Measurements from ENCODE around the gene TP53I3.

Gene TP53I3

DNA sequence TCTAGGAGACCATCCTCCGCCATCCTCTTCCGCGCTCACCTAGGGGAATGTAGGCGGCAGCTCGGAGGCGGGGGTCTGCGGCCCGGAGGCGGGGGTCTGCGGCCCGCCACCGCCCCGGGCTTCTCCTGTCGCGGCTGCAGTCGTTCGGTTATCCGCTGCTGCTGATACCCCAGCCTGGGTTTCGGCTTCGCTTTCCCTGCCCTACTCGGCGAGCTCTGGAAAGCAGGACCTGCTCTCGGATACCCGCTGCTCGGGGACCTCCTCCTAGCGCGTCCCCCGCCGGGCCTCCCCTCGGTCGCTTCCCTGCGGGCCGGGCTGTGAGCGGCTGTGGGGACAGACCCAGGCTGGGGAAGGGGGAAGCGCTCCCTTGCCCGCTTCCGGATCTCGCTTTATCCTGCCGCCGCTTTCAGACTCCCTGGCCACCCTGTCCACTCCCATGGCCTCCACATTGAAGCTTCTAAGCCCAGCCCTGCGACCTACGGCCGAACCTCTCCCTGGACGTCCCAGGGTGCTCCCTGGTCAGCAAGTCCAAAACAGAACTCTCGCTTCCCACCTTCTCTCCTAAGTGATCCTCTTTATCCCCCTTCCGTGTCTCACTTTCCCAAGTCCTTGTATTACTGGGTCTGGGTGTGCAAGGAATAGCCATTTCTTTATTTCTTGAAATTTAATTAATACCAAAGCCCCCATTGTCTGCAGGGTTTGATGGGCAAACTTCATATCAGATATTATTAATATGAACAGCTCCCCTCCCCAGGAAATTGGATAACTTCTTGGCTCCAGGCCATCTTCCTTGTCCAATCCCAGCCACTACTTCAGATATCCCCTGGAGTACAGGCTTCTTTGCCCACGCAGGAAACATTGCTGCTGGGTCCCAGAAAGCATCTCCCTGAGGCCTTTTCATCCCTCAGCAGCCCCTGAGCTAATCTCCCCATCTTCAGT is 34.3 kb downstream of the TP53I3 start:
- TF ChIP-seq, protein P1, sequence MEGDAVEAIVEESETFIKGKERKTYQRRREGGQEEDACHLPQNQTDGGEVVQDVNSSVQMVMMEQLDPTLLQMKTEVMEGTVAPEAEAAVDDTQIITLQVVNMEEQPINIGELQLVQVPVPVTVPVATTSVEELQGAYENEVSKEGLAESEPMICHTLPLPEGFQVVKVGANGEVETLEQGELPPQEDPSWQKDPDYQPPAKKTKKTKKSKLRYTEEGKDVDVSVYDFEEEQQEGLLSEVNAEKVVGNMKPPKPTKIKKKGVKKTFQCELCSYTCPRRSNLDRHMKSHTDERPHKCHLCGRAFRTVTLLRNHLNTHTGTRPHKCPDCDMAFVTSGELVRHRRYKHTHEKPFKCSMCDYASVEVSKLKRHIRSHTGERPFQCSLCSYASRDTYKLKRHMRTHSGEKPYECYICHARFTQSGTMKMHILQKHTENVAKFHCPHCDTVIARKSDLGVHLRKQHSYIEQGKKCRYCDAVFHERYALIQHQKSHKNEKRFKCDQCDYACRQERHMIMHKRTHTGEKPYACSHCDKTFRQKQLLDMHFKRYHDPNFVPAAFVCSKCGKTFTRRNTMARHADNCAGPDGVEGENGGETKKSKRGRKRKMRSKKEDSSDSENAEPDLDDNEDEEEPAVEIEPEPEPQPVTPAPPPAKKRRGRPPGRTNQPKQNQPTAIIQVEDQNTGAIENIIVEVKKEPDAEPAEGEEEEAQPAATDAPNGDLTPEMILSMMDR (IDR thresholded peaks at IDR 0.05), result no peak
- no peak for TF ChIP-seq ZFX (IDR thresholded peaks at IDR 0.05; ENCODE audit: borderline replicate concordance)
- peak overlapping the region; percentile 77 for H3K27ac ChIP-seq

DNA sequence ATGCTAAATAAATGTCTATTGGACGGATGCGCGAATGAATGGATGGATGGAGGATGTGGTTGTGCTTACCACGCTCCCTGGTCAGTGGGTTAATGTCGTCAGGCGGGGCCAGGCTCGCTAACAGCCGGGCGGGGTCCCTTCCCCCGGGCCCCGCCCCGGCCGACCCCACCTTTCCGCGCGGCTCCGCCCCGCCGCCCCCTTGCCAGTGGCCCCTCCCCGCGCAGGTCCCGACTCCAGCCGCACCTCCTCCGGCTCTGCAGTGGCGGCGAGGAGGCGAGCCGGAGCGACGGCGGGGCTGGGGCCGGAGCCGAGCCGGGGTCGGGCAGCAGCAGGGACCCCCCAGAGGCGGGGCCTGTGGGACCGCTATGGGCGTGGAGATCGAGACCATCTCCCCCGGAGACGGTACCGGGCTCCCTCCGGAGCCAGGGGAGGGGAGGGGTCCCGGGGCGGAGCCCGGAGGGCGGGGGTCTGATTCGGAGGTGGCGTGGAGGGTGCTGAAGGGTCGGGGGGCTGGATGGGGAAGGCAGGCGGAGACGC is 35.1 kb downstream of the TP53I3 start, which contains the start of gene FKBP1B:
Gene FKBP1B (plus strand): TSS at position 257 of the 537 bp plus-strand sequence. CDS start 109 bp downstream, at position 366.
- TF ChIP-seq ZFX (IDR thresholded peaks at IDR 0.05; ENCODE audit: borderline replicate concordance), result no peak
- H3K27ac ChIP-seq, result peak within 1 kb of the TSS; percentile 77

DNA sequence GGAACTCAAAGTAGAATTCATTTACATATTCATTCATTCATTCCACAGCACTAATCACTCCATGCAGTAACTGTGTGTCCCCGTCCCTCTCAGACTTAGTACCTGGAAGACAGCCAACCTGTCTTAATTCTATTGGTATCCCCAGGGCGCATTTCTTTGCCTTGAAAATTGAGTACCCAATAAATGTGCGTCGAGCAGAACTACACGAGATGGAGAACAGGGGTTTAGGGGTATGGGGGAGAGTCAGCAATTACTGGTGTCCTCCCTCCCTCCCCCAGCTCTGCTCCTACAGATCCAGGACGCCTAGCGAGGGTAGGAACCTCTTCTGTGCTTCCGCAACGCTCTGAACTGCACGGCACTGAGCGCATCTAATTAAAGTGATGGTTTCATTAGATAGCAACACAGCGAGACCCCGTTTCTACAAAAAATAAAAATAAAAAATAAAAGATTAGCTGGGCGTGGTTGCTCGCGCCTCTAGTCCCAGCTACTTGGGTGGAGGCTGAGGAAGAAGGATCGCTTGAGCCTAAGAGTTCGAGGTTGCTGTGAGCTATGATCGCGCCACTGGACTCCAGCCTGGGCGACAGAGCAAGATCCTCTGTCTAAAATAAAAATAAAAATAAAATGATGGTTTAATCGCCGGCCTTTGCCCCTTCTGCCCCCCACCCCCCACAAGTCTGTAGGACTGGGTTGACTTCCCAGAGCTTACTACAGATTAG is 35.7 kb downstream of the TP53I3 start:
- H3K27ac ChIP-seq, result peak overlapping the region; percentile 77
- TF ChIP-seq ZFX (IDR thresholded peaks at IDR 0.05; ENCODE audit: borderline replicate concordance), result no peak
- TF ChIP-seq, protein P1 (IDR thresholded peaks at IDR 0.05), result no peak

DNA sequence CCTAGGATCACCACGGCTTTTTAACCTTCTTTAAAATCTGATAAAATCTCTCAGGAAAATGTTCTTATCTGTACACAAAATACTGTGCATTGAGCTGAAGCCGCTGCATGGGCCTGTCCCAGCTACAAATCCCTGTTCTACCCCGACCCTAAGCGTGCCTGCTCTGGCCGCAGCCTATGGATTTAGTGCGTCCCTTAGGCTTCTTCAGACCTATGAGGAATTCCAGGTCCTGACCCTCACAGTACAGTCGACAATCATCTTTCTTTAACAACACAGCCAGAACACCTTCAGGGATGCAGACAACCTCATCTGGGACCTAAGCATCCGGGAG is 37.0 kb downstream of the TP53I3 start:
- TF ChIP-seq ZFX (IDR thresholded peaks at IDR 0.05; ENCODE audit: borderline replicate concordance), result no peak
- TF ChIP-seq, protein P1 (IDR thresholded peaks at IDR 0.05), result no peak
- H3K27ac ChIP-seq, result peak overlapping the region; percentile 77

DNA sequence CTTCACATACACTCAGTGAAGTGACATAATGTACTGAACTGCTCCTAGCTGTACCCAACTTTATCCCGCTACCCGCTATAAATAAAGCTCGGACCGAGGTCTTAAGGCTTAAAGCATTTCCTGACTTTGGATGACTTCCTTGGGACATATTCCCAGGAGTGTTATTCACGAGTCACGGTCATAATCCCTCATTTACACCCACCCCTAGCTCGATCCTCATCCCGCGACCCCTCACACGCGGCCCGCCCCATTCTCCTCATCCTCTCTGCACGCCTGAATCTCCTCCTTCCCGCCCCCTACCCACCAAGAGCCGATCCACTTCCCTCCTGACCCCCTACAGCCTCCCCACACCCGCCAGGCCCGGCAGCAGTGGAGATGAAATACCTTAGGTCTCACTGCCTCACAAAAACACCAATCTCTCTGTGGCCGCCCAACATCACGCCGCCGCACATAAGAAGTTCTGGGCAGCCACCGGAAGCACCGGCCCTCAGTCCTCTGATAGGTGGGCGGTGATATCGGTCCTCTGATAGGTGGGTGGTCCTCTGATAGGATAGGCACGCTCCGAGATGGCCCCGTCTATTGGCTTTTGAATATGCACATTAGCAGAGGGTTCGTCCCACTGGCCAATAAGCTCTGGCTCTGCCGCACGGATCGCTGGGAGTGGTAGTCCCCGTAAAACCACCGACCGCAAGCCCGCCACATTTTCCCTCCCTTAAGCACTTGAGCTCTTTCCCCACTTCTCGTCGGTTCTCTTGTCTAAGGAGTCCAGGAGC is 37.5 kb downstream of the TP53I3 start, which contains the start of gene WDCP:
Gene WDCP (minus strand): TSS at position 462 of the 773 bp plus-strand sequence. CDS start 7,897 bp downstream, outside the sequence.
- no peak for TF ChIP-seq ZFX (IDR thresholded peaks at IDR 0.05; ENCODE audit: borderline replicate concordance)
- TF ChIP-seq, protein P1 (IDR thresholded peaks at IDR 0.05), result no peak
- H3K27ac ChIP-seq, result peak within 1 kb of the TSS; percentile 77

DNA sequence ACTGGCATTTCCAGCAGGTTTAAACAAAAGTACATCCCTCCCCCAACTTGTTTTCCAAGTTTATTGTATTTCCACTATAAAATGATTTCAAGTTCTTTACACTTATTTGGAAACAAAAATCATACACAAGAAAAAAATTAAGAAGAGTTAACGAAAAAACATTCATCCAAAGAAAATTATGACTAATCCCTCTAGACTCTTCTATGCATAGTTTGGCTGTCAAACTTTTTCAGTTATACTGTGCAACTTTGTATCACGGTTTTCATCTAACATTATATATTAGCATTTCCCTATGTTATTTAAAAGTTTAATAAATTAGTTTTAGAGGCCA is 38.1 kb downstream of the TP53I3 start:
- TF ChIP-seq, protein P1 (IDR thresholded peaks at IDR 0.05), result no peak
- TF ChIP-seq ZFX (IDR thresholded peaks at IDR 0.05; ENCODE audit: borderline replicate concordance), result no peak
- peak overlapping the region; percentile 77 for H3K27ac ChIP-seq
